ENCODE data around the gene DCAF17. TPM values are rescaled to one million over a fixed set of nuclear protein-coding genes. Genes with fewer than 3 reads are reported as not detected.

DCAF17 gene
- polyA plus RNA-seq, 2 of the 4 experiments (the other 2 are of a cell fraction) = 11.5 to 26.9 TPM

DNA sequence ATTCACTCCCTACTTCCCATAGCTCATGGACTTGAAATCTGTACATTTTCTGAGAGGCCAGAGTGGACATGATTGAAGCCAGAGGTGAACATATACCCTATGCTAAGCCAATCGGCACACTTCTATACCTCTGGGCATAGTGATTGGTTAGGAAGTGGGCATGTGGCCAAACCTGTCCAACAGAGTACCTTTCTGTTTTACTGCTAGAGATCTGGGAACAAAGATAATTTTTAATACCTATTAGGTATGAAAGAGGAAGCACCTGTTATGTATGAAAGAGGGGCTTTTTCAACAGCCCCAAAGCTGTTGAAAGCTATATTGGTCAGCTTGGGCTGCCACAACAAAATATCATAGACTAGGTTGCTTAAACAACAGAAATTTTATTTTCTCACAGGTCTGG lies 28.0 kb upstream of the DCAF17 start (continued):
- TF ChIP-seq ZNF302 (CRISPR knock-in tag; IDR thresholded peaks at IDR 0.05) = no peak

DNA sequence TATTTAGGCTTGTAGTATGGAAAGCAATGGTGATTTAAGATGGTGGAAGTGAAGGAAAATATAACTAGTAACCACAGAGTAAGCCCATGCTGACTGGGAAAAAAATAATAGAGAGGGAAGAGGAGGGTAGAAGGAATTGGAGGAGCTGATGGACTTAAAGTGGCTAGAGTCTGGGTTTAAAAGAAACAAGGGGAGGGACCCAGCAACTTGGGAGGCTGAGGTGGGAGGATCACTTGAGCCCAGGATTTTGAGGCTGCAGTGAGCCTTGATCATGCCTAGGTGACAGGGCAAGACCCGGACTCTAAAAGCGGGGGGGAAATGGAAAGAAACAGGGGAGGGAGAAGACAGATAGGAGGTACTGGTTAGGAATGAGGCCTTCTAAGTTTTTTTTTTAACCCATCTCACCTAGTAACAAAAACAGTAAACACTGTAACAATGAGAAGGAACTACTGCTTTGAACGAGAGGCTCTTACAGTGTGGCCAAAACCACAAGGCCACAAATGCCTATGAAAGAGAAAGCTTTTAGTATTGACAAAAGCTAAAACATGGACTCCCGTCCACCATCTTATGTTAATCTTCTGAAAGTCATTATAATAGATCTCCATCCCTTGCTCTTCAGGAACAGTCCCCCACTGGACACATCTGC lies 26.9 kb upstream of the DCAF17 start:
- Histone ChIP-seq H3K4me2 (no peak overlapping the region), H3K4me1 (peaks cover 20% of the 10 kb centered on the region; the same call in 1 of the 3 replicates), H3K27ac (no peak overlapping the region), H3K4me3 (no peak overlapping the region), H3K9me3 (peaks cover 6% of the 10 kb centered on the region; the same call in 2 of the 3 replicates)
- ChIA-PET CTCF (interaction anchor here (1.9 to 2.7 kb wide), 2 partner anchors 9 to 247 kb away, joined by 5 to 12 read pairs; partner anchors contain the start of gene TLK1), POLR2A (no interaction called here)
- WGBS (ENCODE audit: missing lambda C conversion rate) = 91% methylated on average over 4 of the region's 4 CpGs
- no peak for FAIRE-seq
- TF ChIP-seq HOXB13 (CRISPR knock-in tag; IDR thresholded peaks at IDR 0.05; ENCODE audit: low read depth) (no peak), BHLHE40 (IDR thresholded peaks at IDR 0.05; ENCODE audit: low read depth, low read length) (no peak), ZFP36 (IDR thresholded peaks at IDR 0.05; ENCODE audit: borderline replicate concordance, partially characterized antibody) (no peak)
- TF ChIP-seq, protein P1, sequence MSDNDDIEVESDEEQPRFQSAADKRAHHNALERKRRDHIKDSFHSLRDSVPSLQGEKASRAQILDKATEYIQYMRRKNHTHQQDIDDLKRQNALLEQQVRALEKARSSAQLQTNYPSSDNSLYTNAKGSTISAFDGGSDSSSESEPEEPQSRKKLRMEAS (IDR thresholded peaks at IDR 0.05) = no peak
- no peak for DNase-seq (ENCODE audit: low read depth in 1 of 2, low spot score in 1 of 2)
- ATAC-seq = no peak

DNA sequence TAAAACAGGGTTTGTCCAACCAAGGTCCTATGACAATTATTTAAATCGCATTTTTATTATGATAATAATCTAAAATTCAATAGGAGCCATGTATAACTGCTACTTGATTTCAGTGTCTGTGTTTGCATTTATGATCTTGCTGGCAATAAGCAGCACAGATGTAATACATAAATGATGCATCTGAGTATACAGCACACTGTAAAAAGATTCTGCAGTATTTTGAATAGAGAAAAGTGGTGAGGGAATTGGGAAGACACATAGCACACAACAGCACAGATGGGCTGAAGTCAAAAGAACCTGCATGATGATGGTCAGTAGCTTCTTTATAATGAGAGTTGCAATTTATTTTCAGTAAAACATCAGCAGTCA lies 26.4 kb upstream of the DCAF17 start:
- TF ChIP-seq KDM1A (IDR thresholded peaks at IDR 0.05; ENCODE audit: low read depth) (no peak), MAZ (IDR thresholded peaks at IDR 0.05; ENCODE audit: borderline replicate concordance, low read depth, low read length) (no peak), NPAS2 (CRISPR knock-in tag; IDR thresholded peaks at IDR 0.05; ENCODE audit: borderline replicate concordance) (no peak), NFE2L2 (conservative IDR thresholded peaks at IDR 0.05; ENCODE audit: low read length) (no peak), HEYL (CRISPR knock-in tag; IDR thresholded peaks at IDR 0.05) (no peak), CEBPB (IDR thresholded peaks at IDR 0.05) (no peak), CBX8 (IDR thresholded peaks at IDR 0.05) (no peak), GATA3 (IDR thresholded peaks at IDR 0.05; ENCODE audit: borderline replicate concordance) (no peak), JUNB (IDR thresholded peaks at IDR 0.05) (no peak), TFCP2L1 (CRISPR knock-in tag; IDR thresholded peaks at IDR 0.05) (no peak)
- TF ChIP-seq, protein P2, sequence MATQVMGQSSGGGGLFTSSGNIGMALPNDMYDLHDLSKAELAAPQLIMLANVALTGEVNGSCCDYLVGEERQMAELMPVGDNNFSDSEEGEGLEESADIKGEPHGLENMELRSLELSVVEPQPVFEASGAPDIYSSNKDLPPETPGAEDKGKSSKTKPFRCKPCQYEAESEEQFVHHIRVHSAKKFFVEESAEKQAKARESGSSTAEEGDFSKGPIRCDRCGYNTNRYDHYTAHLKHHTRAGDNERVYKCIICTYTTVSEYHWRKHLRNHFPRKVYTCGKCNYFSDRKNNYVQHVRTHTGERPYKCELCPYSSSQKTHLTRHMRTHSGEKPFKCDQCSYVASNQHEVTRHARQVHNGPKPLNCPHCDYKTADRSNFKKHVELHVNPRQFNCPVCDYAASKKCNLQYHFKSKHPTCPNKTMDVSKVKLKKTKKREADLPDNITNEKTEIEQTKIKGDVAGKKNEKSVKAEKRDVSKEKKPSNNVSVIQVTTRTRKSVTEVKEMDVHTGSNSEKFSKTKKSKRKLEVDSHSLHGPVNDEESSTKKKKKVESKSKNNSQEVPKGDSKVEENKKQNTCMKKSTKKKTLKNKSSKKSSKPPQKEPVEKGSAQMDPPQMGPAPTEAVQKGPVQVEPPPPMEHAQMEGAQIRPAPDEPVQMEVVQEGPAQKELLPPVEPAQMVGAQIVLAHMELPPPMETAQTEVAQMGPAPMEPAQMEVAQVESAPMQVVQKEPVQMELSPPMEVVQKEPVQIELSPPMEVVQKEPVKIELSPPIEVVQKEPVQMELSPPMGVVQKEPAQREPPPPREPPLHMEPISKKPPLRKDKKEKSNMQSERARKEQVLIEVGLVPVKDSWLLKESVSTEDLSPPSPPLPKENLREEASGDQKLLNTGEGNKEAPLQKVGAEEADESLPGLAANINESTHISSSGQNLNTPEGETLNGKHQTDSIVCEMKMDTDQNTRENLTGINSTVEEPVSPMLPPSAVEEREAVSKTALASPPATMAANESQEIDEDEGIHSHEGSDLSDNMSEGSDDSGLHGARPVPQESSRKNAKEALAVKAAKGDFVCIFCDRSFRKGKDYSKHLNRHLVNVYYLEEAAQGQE (IDR thresholded peaks at IDR 0.05) = no peak
- TF ChIP-seq, protein P3, sequence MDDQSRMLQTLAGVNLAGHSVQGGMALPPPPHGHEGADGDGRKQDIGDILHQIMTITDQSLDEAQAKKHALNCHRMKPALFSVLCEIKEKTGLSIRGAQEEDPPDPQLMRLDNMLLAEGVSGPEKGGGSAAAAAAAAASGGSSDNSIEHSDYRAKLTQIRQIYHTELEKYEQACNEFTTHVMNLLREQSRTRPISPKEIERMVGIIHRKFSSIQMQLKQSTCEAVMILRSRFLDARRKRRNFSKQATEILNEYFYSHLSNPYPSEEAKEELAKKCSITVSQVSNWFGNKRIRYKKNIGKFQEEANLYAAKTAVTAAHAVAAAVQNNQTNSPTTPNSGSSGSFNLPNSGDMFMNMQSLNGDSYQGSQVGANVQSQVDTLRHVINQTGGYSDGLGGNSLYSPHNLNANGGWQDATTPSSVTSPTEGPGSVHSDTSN (IDR thresholded peaks at IDR 0.05) = no peak
- TF ChIP-seq, protein P4, sequence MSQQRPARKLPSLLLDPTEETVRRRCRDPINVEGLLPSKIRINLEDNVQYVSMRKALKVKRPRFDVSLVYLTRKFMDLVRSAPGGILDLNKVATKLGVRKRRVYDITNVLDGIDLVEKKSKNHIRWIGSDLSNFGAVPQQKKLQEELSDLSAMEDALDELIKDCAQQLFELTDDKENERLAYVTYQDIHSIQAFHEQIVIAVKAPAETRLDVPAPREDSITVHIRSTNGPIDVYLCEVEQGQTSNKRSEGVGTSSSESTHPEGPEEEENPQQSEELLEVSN (IDR thresholded peaks at IDR 0.05; ENCODE audit: borderline replicate concordance, low read depth) = no peak
- TF ChIP-seq, protein P5, sequence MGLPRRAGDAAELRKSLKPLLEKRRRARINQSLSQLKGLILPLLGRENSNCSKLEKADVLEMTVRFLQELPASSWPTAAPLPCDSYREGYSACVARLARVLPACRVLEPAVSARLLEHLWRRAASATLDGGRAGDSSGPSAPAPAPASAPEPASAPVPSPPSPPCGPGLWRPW (IDR thresholded peaks at IDR 0.05) = no peak
- TF ChIP-seq, protein P6, sequence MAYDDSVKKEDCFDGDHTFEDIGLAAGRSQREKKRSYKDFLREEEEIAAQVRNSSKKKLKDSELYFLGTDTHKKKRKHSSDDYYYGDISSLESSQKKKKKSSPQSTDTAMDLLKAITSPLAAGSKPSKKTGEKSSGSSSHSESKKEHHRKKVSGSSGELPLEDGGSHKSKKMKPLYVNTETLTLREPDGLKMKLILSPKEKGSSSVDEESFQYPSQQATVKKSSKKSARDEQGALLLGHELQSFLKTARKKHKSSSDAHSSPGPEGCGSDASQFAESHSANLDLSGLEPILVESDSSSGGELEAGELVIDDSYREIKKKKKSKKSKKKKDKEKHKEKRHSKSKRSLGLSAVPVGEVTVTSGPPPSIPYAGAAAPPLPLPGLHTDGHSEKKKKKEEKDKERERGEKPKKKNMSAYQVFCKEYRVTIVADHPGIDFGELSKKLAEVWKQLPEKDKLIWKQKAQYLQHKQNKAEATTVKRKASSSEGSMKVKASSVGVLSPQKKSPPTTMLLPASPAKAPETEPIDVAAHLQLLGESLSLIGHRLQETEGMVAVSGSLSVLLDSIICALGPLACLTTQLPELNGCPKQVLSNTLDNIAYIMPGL (CRISPR knock-in tag; IDR thresholded peaks at IDR 0.05; ENCODE audit: borderline replicate concordance) = no peak
- CTCF ChIA-PET = interaction anchor here (1.9 to 2.7 kb wide), 2 partner anchors 9 to 247 kb away, joined by 5 to 12 read pairs; partner anchors contain the start of gene TLK1
- POLR2A ChIA-PET = no interaction called here
- Histone ChIP-seq H3K4me3 (no peak overlapping the region), H3K4me2 (no peak overlapping the region), H3K9me3 (0 out of 3 replicates have a peak, but pooled peaks cover under 1% of the 10 kb centered on the region), H3K4me1 (peaks cover 20% of the 10 kb centered on the region; the same call in 1 of the 3 replicates), H3K27ac (no peak overlapping the region)
- FAIRE-seq = no peak
- 97% methylated on average over 1 of the region's 1 CpG for WGBS (ENCODE audit: missing lambda C conversion rate)
- no peak for DNase-seq (ENCODE audit: low read depth in 1 of 2, low spot score in 1 of 2)
- ATAC-seq = no peak

Measured in A549 (cell line).